HG03378 (cell line): ENCODE data around the gene SPON2.

Experiments
- ATAC-seq: cut with Tn5 transposase; IDR thresholded peaks from one replicate; pipeline ENCODE4 v1.9.1; 2021; ENCODE audit warnings: mild to moderate bottlenecking, moderate library complexity; ENCODE audit not compliant: unreplicated experiment

Gene SPON2

DNA sequence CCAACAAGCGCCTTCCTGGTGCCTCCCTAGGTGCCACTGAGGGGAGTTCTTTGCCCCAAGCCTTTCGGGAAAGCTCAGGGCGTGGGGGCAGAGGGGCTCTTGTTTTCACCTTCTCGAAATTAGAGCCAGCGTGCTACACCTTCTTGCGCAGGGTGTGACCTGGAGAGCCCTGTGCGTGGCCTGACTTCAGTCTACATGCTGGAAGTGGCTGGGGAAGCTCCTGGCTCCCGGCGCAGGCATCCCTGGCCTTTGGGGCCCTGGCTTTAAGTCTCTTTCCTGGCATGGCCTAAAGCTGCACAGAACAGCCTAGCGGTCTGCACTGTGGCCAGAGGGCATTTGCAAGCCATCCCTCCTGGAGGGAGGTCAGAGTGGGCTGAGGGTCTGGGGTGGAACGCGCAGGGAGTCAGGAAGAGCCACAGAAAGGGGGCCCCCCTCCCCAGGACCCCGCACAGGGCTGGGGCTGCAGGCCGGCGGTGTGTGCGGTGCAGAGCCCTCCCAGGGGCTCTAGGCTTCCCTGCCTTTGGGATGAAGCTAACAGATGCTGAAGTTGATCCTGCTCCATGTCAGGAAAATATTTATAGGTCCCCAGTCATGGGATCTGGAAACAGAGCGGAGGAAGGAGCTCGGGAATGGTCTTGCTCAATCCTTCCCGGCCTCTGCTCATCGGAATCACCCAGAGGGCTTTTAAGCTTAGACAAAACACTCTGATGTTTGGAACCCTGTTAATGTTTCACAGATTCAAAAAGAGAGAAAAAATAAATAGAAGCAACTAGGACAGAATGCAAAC lies 781 bp upstream of the SPON2 start:
- ATAC-seq = no peak

DNA sequence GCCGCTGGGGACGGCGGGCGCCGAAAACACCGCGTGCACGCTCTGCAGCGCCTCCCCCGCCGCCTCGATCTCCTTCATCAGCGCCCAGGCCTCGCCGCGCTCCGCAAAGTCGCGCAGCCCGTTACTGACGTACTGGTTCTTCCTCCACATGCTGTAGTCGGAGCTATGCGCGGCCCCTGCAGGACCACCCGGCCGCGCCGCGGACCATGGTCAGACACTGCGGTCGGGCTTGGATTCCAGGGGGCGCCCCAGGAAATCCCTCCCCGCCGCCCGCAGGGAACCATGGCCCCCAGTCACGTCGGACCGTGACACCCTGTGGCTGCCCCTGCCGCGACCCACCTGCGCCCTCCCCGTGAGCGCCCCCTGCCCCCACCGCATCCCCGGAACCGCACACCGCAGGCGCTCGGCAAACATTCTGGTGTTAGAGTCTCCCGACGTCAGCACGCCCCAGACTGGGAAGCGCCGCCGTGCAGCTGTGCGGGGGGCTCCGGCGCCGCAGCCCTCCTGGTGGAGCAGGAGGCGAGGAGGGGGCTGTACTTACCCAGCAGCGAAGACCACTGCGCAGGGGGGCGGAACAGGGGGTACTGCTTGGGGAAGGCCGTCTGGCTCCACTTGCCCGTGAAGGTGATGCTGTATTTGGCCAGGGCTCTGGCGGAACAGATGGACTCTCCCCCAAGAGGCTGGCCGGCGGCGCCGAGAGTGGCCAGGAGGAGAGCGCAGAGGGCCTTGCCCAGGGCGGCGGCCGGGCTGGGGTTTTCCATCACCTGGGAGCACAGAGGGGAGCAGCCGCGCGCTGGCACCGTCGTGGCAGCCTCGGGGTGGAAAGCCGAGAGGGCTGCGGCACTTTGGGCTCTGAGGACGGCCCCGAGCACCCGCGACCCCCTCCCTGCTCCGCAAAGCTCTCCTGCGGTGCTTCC lies 814 bp downstream of the SPON2 start:
- ATAC-seq = no peak

- no peak for ATAC-seq
Observed at GRCh38 chr4:1170976-1171310, 1.4 kb downstream of the SPON2 start.

- no peak for ATAC-seq
Observed at GRCh38 chr4:1170156-1170975, 2.0 kb downstream of the SPON2 start.

DNA sequence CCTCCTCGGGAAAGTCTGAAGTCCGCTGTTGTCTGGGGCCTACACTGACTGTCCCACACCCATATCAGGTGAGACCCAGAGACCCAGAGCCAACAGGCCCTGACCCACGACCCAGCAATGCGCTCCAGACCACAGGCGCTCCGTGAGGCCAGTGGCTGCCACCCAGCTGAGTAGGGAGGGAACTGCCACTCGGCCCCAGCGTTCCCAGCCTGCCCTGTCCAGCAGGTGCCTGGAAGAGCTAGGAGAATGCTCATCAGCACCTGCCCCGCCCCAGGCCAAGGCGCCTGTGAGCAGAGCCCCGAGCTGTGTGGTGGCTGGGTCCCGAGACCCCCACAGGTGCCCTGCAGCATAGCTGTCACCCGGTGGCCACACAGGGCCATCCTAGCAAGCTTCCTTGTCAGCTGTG lies 2.7 kb downstream of the SPON2 start:
- no peak for ATAC-seq

DNA sequence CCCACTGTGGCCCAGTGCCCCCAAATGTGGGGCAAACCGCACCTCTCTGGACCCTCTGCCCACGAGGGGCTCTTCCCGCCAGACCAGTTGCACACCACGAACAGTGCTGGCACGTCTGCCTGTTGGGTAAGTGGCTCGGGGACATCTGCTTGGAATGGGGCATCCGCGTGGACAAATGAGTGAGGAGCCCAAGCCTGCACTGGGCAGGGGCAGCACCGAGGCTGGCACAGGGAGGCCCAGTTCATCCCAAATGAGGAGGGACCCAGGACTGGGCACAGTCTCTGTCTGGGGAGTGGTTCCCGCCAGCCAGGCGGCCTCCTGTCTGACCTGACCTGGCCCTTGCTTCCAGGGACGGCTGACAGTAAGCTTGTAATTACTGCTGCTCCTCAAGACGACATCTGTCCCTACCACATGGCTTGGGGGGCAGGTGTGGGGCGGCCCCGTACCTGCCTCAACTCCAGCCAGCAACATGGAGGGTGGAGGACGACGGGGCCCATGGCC lies 3.2 kb downstream of the SPON2 start:
- no peak for ATAC-seq

DNA sequence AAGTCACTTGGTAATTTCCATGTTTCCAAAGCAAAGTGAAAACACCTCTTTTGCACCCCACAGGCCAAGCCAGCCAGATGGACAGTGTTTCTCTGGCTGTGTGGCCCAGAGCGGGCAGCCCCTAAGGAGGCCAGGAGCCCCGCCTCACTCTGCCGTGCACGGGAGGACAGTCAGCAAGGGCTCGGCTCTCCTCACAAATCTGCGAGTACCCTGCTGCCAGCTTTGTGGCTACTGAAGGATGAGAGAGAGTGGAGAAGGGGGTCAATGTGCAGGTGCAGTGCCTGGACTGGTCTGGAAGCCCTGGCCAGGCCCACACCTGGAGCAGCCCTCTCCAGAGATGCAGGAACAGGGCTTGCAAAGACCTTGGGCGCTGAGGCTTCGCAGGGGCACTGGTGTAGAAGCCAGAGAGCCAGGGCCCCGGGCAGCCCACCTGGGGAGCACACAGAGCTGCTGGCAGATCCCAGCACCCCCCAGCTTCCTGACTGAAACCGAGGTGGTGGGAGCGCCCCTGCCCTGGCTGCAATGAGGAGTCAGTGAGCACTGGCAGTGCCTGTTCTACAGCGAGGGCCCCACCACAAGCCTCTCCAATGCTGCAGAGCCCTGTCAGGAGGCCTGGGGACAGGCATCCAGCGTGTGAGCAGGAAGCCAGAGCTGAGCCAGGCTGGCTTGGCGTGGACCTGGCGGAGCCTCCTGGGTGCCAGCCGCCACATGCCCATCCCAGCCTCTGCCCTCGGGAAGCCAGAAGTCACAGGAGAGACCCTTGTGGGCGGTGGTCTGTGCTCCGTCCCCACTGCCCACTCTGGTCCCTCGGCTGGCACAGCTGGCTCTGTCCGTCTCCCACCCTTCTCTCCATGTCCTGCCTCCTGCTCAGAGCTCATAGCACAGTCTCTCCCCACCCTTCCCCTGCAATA lies 3.9 kb downstream of the SPON2 start:
- no peak for ATAC-seq

DNA sequence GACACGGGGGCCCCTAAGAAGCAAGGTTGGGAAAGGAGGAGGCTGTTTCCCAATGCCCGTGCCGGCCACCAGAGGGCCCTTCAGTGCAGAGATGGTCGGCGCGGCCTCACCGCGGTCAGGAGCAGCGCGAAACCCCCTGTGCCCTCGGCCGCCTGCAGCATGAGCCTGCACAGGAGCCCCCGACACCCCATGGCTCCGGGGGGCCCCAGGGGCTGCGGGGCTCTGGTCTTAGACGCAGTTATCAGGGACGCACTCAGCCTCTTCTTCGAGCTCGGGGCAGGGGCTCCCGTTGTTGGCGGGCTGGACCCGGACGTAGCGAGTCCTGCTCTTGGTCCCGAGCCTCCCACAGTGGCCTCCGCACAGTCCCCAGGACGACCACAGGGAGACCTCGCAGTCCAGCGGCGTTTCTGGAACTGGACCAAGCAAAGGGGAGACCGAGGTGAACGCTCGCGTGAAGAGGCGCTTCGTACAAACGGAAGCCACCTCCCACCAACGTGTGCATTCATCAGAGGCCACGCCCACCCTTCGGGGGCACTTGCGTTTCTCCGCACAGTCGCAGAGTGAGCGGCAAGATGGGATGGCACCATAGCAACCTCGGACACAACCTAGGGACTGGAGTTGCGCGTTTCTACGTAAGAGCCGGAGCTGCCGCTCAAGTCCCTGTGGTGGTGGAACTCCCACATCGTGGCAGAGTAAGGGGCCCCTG lies 5.0 kb downstream of the SPON2 start:
- ATAC-seq = peak; percentile 72

- ATAC-seq = peak; percentile 16
Observed at GRCh38 chr4:1166509-1167243, 5.7 kb downstream of the SPON2 start.

DNA sequence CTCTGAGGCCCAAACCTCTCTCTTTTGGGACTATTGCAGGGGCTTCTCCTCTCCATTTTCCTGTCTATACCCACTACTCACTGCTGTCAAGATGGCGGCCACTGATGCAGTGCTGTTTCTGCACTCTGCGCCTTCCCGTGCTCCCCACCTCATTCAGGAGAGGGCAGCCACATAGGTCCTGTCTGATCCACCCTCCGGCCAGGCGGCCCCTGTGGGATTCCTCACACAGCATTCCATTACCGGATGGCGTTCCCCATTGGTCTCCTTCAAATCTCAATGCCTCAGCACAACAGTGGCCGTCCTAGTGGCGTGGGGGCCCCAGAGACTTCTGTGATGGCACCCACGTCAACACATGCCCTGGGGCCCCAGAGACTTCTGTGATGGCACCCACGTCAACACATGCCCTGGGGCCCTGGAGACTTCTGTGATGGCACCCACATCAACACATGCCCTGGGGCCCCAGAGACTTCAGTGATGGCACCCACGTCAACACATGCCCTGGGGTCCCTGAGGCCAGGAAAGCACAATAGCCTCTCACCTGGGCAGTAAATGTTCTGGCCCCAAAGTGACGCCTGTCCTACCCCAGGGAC lies 7.3 kb downstream of the SPON2 start:
- no peak for ATAC-seq

DNA sequence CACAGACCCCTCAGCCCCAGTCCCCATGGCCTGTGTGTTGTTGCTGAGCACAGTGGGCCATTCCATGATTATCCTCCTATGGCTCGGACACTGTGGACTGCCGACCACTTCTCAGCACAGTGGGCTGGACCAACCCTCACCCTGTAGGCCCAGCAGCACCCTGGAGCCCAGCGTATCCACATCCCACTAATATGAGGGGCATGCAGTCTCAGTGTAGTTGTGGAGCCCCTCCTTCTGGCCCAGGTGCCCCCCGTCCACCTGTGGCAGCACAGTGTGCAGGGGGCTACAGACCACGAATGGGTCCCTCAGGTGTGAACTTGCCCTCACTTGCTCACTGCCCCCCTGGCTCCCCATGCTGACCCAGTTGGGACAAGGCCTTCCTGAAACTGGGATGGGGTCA lies 7.9 kb downstream of the SPON2 start:
- no peak for ATAC-seq

- ATAC-seq = no peak
Observed at GRCh38 chr4:1164040-1164439, 8.3 kb downstream of the SPON2 start.

GRCh38 chr4:1160351-1160750 lies 12.0 kb downstream of the SPON2 start:
- no peak for ATAC-seq

- no peak for ATAC-seq
Observed at GRCh38 chr4:1156069-1156468, 16.3 kb downstream of the SPON2 start.

DNA sequence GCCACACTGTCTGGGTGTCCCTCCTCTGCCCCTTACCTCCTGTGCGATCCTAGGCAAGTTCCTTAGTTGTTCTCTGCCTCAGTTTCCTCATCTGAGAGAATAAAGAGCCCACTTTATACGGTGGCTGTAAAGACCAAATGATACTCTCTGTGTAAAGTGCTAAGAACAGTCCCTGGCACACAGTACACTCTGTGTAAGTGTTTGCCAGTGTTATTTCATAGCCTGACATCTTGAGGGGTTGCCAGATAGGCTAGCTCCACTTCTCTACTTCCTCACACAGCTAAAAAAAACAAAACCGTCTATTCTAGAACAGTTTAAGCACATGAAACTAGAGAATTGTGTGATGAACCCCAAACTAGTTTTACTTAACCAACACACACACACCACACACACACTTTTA lies 17.1 kb downstream of the SPON2 start:
- no peak for ATAC-seq

DNA sequence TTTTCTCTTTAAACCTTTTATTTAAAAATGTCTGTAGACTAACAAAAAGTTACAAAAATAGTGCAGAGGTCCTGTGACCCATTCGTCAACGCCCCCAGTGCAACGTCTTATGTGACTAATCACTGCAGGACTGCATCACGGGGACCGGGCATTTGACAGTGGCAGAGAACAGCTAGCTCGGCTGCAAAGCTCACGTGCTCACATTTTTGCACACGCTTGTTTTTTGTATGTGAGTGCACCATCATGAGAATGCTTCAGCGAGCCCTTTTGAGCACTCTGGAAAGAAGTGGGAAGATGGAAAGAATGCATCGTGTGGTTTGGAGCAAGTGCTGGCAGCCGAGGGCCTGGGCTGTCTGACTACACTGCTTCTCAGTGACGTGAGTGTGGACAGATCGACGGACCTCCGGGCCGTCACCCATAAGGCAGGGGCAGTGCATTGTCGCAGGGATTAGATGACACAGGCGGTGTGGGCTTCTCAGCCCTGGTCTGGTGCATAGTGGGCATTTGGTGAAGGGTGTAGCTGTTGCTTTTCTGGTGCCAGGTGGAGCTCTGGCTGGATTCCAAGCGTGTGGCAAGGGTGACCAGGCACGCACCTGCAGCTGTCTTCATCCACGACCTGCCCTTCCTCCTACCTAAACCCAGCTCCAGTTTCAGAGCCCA lies 17.7 kb downstream of the SPON2 start:
- ATAC-seq = no peak

DNA sequence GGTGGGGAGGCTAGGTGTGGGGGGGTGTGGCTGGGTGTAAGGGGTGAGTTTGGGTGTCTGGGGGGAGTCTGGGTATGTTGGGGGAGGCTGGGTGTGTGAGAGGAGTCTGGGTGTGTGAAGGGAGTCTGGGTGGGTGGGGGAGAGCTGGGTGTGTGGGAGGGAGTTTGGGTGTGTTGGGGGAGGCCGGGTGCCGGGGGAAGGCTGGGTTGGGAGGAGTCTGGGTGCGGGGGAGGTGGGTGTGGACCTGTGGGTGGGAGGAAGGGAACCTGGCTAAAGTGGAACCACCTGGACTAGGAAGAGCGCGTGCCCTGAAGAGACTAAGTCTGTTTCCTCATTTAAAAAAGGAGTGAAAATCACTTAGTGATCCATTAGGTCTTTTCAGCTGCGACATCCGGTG lies 18.3 kb downstream of the SPON2 start:
- no peak for ATAC-seq

GRCh38 chr4:1153567-1154090 lies 18.8 kb downstream of the SPON2 start:
- ATAC-seq = no peak
